GM21717 (cell line): ENCODE data around the gene RIMBP2.

Source experiments
- ATAC-seq: cut with Tn5 transposase; IDR thresholded peaks from one replicate; pipeline ENCODE4 v1.9.1; 2021; ENCODE audit warnings: mild to moderate bottlenecking, moderate library complexity; ENCODE audit not compliant: unreplicated experiment

RIMBP2 gene

GRCh38 chr12:130555221-130555620 is 160.9 kb downstream of the RIMBP2 start:
- ATAC-seq: no peak

GRCh38 chr12:130552483-130552996 is 163.6 kb downstream of the RIMBP2 start:
- ATAC-seq: no peak

- ATAC-seq: no peak
Observed at GRCh38 chr12:130549361-130549760, 166.7 kb downstream of the RIMBP2 start.

- no peak for ATAC-seq
Observed at GRCh38 chr12:130547480-130548155, 168.5 kb downstream of the RIMBP2 start.

- ATAC-seq: no peak
Observed at GRCh38 chr12:130546494-130546893, 169.6 kb downstream of the RIMBP2 start.

- ATAC-seq: no peak
Observed at GRCh38 chr12:130545475-130545874, 170.6 kb downstream of the RIMBP2 start.

GRCh38 chr12:130540376-130540775 is 175.7 kb downstream of the RIMBP2 start:
- no peak for ATAC-seq

GRCh38 chr12:130538343-130539095 is 177.6 kb downstream of the RIMBP2 start:
- ATAC-seq: no peak

GRCh38 chr12:130537655-130538054 is 178.4 kb downstream of the RIMBP2 start:
- no peak for ATAC-seq

GRCh38 chr12:130537051-130537450 is 179.0 kb downstream of the RIMBP2 start:
- ATAC-seq: no peak

- no peak for ATAC-seq
Observed at GRCh38 chr12:130530429-130530828, 185.7 kb downstream of the RIMBP2 start.

GRCh38 chr12:130529781-130530180 is 186.3 kb downstream of the RIMBP2 start:
- ATAC-seq: no peak

- no peak for ATAC-seq
Observed at GRCh38 chr12:130527239-130527638, 188.9 kb downstream of the RIMBP2 start.

GRCh38 chr12:130526813-130527212 is 189.3 kb downstream of the RIMBP2 start:
- ATAC-seq: no peak

- no peak for ATAC-seq
Observed at GRCh38 chr12:130525384-130526172, 190.5 kb downstream of the RIMBP2 start.

- ATAC-seq: no peak
Observed at GRCh38 chr12:130524759-130525158, 191.3 kb downstream of the RIMBP2 start.

GRCh38 chr12:130523863-130524614 is 192.1 kb downstream of the RIMBP2 start:
- no peak for ATAC-seq

GRCh38 chr12:130523208-130523607 is 192.9 kb downstream of the RIMBP2 start:
- no peak for ATAC-seq

GRCh38 chr12:130522244-130522834 is 193.8 kb downstream of the RIMBP2 start:
- no peak for ATAC-seq

- no peak for ATAC-seq
Observed at GRCh38 chr12:130521375-130522124, 194.5 kb downstream of the RIMBP2 start.
